ENCODE measurements around the gene SPRYD3. TPM values are rescaled to one million over a fixed set of nuclear protein-coding genes. Genes with fewer than 3 reads are reported as not detected.

The SPRYD3 gene
- total RNA-seq, 1 experiment from 2014 or later, result 35.2 TPM

DNA sequence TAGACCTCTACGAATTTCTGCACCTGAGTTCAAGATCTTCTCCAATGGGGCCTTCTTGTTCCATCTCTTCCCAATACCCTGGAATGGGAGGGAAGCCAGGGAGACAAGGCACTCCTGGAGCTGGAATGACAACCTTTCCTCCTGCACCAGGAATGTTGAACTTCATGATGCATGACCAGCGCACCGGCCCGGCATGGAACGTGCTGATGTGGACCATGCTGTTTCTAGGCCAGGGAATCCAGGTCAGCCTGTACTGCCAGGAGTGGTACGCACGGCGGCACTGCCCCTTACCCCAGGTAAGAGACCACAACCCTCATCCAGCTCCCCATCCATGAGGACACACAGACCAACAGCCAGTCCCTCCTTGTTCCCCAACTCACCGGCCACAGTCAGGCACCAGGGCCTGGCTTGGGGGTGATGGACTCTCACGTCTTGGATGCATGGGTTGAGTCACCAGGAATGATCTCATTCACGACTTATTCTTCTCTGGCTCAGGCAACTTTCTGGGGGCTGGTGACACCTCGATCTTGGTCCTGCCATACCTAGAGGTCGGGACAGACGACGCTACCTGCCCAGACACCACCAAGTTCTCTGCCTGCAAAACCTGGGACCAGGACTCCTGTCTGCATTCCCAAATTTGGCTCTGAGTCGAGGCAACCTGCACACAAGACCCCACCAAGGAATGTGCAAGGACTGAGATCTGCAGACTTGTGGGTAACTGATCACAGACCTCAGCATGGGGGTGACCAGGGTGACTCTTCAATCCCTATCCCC, 44.6 kb upstream of the SPRYD3 start:
- POLR2A ChIA-PET, result no interaction called here
- intact Hi-C loops (cut with micrococcal nuclease), result no loop called here
- no peak overlapping the region for H3K27ac Mint-ChIP-seq (ENCODE audit: low read depth, unreplicated experiment)

DNA sequence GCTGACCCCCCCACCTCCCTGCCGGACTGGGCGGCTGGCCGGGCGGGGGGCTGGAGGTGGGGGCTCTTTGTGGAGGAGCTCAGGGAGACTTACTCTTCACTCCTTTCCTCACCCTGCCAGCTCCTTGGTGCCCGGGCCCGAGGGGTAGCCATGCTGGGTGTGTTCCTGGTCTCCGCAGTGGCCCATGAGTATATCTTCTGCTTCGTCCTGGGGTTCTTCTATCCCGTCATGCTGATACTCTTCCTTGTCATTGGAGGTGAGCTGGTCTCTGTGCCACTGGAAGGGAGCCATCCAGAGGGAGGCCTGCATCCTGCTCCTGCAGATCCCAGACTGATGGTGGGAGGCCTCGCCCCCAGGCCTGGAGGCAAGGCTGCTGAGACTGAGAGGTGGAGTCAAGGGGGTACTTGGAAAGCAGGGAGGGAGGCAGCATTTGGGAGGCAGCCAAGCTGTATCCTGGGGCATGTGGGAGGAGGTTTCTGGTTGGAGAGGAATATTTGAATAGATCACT, 43.8 kb upstream of the SPRYD3 start:
- Mint-ChIP-seq H3K27me3 (ENCODE audit: insufficient read depth, unreplicated experiment) (peaks cover 13% of the 10 kb centered on the region), H3K4me1 (ENCODE audit: insufficient read depth, unreplicated experiment) (no peaks in the 10 kb centered on the region), H3K9me3 (ENCODE audit: unreplicated experiment) (no peaks in the 10 kb centered on the region), H3K27ac (ENCODE audit: low read depth, unreplicated experiment) (no peak overlapping the region), H3K36me3 (ENCODE audit: insufficient read depth, unreplicated experiment) (no peaks in the 10 kb centered on the region), H3K4me3 (ENCODE audit: unreplicated experiment) (no peak overlapping the region)
- no peak for DNase-seq (ENCODE audit: unreplicated experiment)
- ChIA-PET POLR2A (no interaction called here), CTCF (interaction anchor here (0.6 kb wide), 1 partner anchor 69 kb away, joined by 3 read pairs; no protein-coding TSS in a partner anchor)
- BruUV-seq (replicated peaks), result no TSS peak
- TF ChIP-seq, protein P1, sequence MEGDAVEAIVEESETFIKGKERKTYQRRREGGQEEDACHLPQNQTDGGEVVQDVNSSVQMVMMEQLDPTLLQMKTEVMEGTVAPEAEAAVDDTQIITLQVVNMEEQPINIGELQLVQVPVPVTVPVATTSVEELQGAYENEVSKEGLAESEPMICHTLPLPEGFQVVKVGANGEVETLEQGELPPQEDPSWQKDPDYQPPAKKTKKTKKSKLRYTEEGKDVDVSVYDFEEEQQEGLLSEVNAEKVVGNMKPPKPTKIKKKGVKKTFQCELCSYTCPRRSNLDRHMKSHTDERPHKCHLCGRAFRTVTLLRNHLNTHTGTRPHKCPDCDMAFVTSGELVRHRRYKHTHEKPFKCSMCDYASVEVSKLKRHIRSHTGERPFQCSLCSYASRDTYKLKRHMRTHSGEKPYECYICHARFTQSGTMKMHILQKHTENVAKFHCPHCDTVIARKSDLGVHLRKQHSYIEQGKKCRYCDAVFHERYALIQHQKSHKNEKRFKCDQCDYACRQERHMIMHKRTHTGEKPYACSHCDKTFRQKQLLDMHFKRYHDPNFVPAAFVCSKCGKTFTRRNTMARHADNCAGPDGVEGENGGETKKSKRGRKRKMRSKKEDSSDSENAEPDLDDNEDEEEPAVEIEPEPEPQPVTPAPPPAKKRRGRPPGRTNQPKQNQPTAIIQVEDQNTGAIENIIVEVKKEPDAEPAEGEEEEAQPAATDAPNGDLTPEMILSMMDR (IDR thresholded peaks at IDR 0.05; ENCODE audit: unreplicated experiment), result no peak
- intact Hi-C loops (cut with micrococcal nuclease), result no loop called here

More for the DNA sequence above, 44.6 kb upstream of the SPRYD3 start:
- Mint-ChIP-seq H3K27me3 (ENCODE audit: insufficient read depth, unreplicated experiment) (peaks cover 21% of the 10 kb centered on the region), H3K36me3 (ENCODE audit: insufficient read depth, unreplicated experiment) (no peaks in the 10 kb centered on the region), H3K4me1 (ENCODE audit: insufficient read depth, unreplicated experiment) (no peaks in the 10 kb centered on the region), H3K9me3 (ENCODE audit: unreplicated experiment) (no peaks in the 10 kb centered on the region), H3K4me3 (ENCODE audit: unreplicated experiment) (no peak overlapping the region)
- TF ChIP-seq, protein P1 (IDR thresholded peaks at IDR 0.05; ENCODE audit: unreplicated experiment), result no peak
- BruUV-seq (replicated peaks), result no TSS peak
- CTCF ChIA-PET, result no interaction called here
- no peak for DNase-seq (ENCODE audit: unreplicated experiment)

DNA sequence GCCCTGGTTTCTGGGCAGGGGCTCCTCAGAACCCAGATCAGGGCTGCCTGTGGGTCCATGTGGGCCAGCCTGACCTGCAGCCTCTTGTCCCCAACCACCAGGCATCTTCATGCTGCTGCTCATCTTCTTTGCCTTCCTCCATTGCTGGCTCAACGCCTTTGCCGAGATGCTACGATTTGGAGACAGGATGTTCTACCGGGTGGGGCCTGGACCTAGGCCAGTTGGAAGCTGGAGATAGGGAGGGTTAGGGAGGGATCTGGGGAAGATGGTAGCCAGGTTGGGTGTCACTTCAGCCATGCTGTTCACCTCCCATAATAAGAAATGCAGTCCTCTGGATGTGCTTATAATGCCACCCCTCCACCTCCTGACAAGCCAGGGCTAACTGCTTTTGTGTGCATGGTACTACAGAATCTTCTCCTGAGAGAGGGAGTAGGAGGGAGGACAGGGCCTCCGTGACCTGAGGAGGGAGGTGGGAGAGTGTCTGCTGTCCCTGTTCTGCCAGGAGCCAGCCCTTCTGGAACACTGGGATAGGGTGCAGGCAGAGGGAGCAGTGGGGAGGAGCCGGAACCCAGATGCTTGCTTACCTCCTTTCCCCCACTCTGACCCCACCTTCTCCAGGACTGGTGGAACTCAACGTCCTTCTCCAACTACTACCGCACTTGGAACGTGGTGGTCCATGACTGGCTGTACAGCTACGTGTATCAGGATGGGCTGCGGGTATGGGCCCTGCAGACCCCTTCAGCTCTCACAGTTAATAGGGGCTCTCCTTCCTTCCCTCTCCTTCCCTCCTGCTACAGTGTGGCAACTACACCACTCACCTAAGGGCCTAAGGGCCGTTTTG, 41.7 kb upstream of the SPRYD3 start:
- Mint-ChIP-seq H3K4me3 (ENCODE audit: unreplicated experiment) (no peak overlapping the region), H3K27ac (ENCODE audit: low read depth, unreplicated experiment) (no peak overlapping the region), H3K9me3 (ENCODE audit: unreplicated experiment) (no peaks in the 10 kb centered on the region), H3K4me1 (ENCODE audit: insufficient read depth, unreplicated experiment) (no peaks in the 10 kb centered on the region), H3K36me3 (ENCODE audit: insufficient read depth, unreplicated experiment) (no peaks in the 10 kb centered on the region), H3K27me3 (ENCODE audit: insufficient read depth, unreplicated experiment) (no peaks in the 10 kb centered on the region)
- intact Hi-C loops (cut with micrococcal nuclease), result no loop called here
- BruUV-seq (replicated peaks), result no TSS peak
- POLR2A ChIA-PET, result interaction anchor here (0.6 kb wide), 1 partner anchor 11 kb away, joined by 3 read pairs; no protein-coding TSS in a partner anchor
- DNase-seq (ENCODE audit: unreplicated experiment), result no peak
- TF ChIP-seq, protein P1 (IDR thresholded peaks at IDR 0.05; ENCODE audit: unreplicated experiment), result no peak
- CTCF ChIA-PET, result interaction anchor here (0.7 kb wide), 1 partner anchor 22 kb away, joined by 4 read pairs; no protein-coding TSS in a partner anchor

DNA sequence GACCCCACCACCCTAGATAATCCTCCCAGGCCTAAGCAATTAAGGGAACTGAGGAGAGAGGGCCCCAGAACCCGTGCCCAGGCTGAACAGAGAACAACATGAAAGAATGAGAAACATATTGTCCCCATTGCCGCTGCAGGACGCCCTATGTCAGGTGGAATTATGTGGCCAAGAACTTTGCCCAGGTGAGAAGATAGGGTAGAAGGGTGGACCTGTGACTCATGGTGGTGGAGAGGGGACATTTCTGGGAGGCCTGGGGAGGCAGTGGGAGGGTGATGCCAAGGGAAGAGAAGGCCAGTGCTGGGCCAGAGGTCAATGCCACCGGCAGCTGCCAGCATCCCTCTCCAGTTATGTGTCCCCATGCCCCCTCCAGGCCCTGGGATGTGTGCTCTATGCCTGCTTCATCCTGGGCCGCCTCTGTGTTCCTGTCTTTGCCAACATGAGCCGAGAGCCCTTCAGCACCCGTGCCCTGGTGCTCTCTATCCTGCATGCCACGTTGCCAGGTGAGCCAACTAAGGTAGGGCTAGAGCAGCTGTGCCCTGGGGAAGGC, 39.6 kb upstream of the SPRYD3 start:
- Mint-ChIP-seq H3K4me1 (ENCODE audit: insufficient read depth, unreplicated experiment) (no peaks in the 10 kb centered on the region), H3K27ac (ENCODE audit: low read depth, unreplicated experiment) (no peak overlapping the region), H3K9me3 (ENCODE audit: unreplicated experiment) (no peaks in the 10 kb centered on the region), H3K27me3 (ENCODE audit: insufficient read depth, unreplicated experiment) (no peaks in the 10 kb centered on the region), H3K36me3 (ENCODE audit: insufficient read depth, unreplicated experiment) (no peaks in the 10 kb centered on the region), H3K4me3 (ENCODE audit: unreplicated experiment) (no peak overlapping the region)
- POLR2A ChIA-PET, result no interaction called here
- TF ChIP-seq, protein P1 (IDR thresholded peaks at IDR 0.05; ENCODE audit: unreplicated experiment), result no peak
- DNase-seq (ENCODE audit: unreplicated experiment), result no peak
- intact Hi-C loops (cut with micrococcal nuclease), result no loop called here
- CTCF ChIA-PET, result no interaction called here
- no TSS peak for BruUV-seq (replicated peaks)
